GM12878 (cell line): ENCODE data around the gene TNFSF9. TPM values are rescaled to one million over a fixed set of nuclear protein-coding genes. Genes with fewer than 3 reads are reported as not detected.

Experiments used
- ATAC-seq: fragments of 200-7000 bp; cut with Tn5 transposase; 3 replicates; pipeline ENCODE4 v1.9.1; 2020; ENCODE audit warnings: mild to moderate bottlenecking, moderate library complexity
- BruUV-seq: library from RNA; stranded (reverse); fragments of 400-500 nt; replicated peaks from 2 replicates; lab custom pipeline; 2021; lab: Mats Ljungman, UMichigan
- CTCF ChIA-PET: fragments of 300-600 bp; sonication (Branson Sonifier 250); formaldehyde crosslinking; extraction: SDS; loops from one replicate; lab custom pipeline; 2021; ENCODE audit warnings: inconsistent platforms; lab: Yijun Ruan, JAX
- POLR2A ChIA-PET: fragments of 350-600 bp; formaldehyde crosslinking; extraction: SDS; loops from one replicate; lab custom pipeline; 2021; ENCODE audit warnings: inconsistent platforms; lab: Charles Lee
- RAD21 ChIA-PET: fragments of 300-600 bp; sonication (Branson Sonifier 250); formaldehyde crosslinking; loops from one replicate; lab custom pipeline; 2023; ENCODE audit warnings: antibody characterized with exemption; ENCODE audit not compliant: unreplicated experiment; lab: Charles Lee
- SMC1A ChIA-PET: fragments of 300-600 bp; sonication (Branson Sonifier 250); formaldehyde crosslinking; loops from one replicate; lab custom pipeline; 2023; ENCODE audit not compliant: unreplicated experiment, uncharacterized antibody; lab: Charles Lee
- DNase-seq: peaks from one replicate; pipeline ENCODE4 v3.0.0-alpha.2; 2011; ENCODE audit warnings: low read depth, low spot score
- FAIRE-seq: peaks from 3 replicates; lab custom pipeline; 2011; peaks lifted over from hg19 to GRCh38; lab: Jason Lieb, UNC
- H2AFZ ChIP-seq: 2 replicates; pipeline ENCODE4 v1.6.0; 2011; ENCODE audit warnings: low read depth, low read length, control low read depth; ENCODE audit not compliant: control insufficient read depth
- H3K27ac ChIP-seq: 2 replicates; pipeline ENCODE4 v1.5.1; 2011; ENCODE audit warnings: control low read depth; ENCODE audit not compliant: control insufficient read depth, insufficient read depth
- H3K27me3 ChIP-seq, 2 experiments: replicated peaks in 1 of 2; 2 replicates each; pipeline versions ENCODE4 v1.6.0 to v1.6.1; 2011; ENCODE audit warnings: low read length in 1 of 2; ENCODE audit not compliant: control insufficient read depth in 2 of 2, insufficient read depth in 2 of 2
- H3K36me3 ChIP-seq, 2 experiments: 2 replicates each; pipeline ENCODE4 v1.5.1; 2011; ENCODE audit warnings: low read length in 1 of 2; ENCODE audit not compliant: control insufficient read depth in 2 of 2, insufficient read depth in 2 of 2
- H3K4me1 ChIP-seq: 2 replicates; pipeline ENCODE4 v1.6.1; 2011; ENCODE audit warnings: mild to moderate bottlenecking, low read length, moderate library complexity, mixed read lengths; ENCODE audit not compliant: control insufficient read depth, insufficient read depth
- H3K4me2 ChIP-seq: 2 replicates; pipeline ENCODE4 v1.6.0; 2011; ENCODE audit warnings: control low read depth; ENCODE audit not compliant: control insufficient read depth, insufficient read depth
- H3K4me3 ChIP-seq: fragments of 200-600 bp; sonication (generic); 2 replicates; pipeline ENCODE4 v1.5.1; 2016
- H3K79me2 ChIP-seq: 2 replicates; pipeline ENCODE4 v1.6.0; 2011; ENCODE audit warnings: low read length; ENCODE audit not compliant: control insufficient read depth, insufficient read depth
- H3K9ac ChIP-seq: 2 replicates; pipeline ENCODE4 v1.8.0; 2011; ENCODE audit warnings: low read length, control low read depth, mixed read lengths; ENCODE audit not compliant: control insufficient read depth, insufficient read depth
- H3K9me3 ChIP-seq: replicated peaks from 3 replicates; pipeline ENCODE4 v1.5.1; 2011; ENCODE audit warnings: mild to moderate bottlenecking, low read length; ENCODE audit not compliant: control insufficient read depth, insufficient read depth
- H4K20me1 ChIP-seq: 2 replicates; pipeline ENCODE4 v1.6.0; 2011; ENCODE audit not compliant: control insufficient read depth, insufficient read depth
- CBX3 ChIP-seq: fragments of 200-600 bp; sonication (generic); IDR thresholded peaks from 2 replicates; pipeline ENCODE4 v1.6.1; 2016; ENCODE audit warnings: low read depth, borderline replicate concordance
- POLR2AphosphoS2 ChIP-seq: IDR thresholded peaks from 2 replicates; pipeline ENCODE4 v1.6.1; 2011; ENCODE audit warnings: low read depth, mild to moderate bottlenecking, low read length, improper control_type of control experiment, moderate library complexity
- SPI1 ChIP-seq: IDR thresholded peaks from 2 replicates; pipeline ENCODE4 v1.6.1; 2011; ENCODE audit warnings: low read depth, mild to moderate bottlenecking, low read length, moderate library complexity, borderline replicate concordance; ENCODE audit not compliant: insufficient read depth
- WGBS: methylation state at CpG from one replicate; pipeline ENCODE4 v1.1.6; 2016; ENCODE audit warnings: low lambda C conversion rate; ENCODE audit not compliant: insufficient replicate concordance, insufficient coverage; ENCODE audit errors: missing lambda C conversion rate; 5-methylcytosine and 5-hydroxymethylcytosine counted together
- in situ Hi-C: fragments of 300-500 bp; cut with MboI; formaldehyde crosslinking; loops from 9 replicates; pipeline ENCODE4 v1.14.3; 2018; ENCODE audit warnings: mixed read lengths
- intact Hi-C: fragments of 100-400 bp; cut with micrococcal nuclease; formaldehyde crosslinking; loops from one replicate; pipeline ENCODE4 v1.14.2; 2022; ENCODE audit not compliant: unreplicated experiment
- polyA plus RNA-seq, 11 experiments: library from polyadenylated mRNA; depleted of rRNA in 4 of 11; unstranded in 6 of 11; stranded (reverse) in 5 of 11; fragments of >200 nt; fragmentation: Nextera tagmentation in 4 of 11; fragmentation: Illumina TruSeq in 1 of 11; extraction: Ambion mirVana in 4 of 11; extraction: Trizol in 1 of 11; gene quantifications; 1 replicate in 1 of 11; 2 replicates in 10 of 11; pipeline versions ENCODE4 v1.2.1 to v1.2.3, GENCODE V29; 2011 to 2016; ENCODE audit warnings: inconsistent platforms in 2 of 11, missing spikeins in 2 of 11, low read depth in 1 of 11
- total RNA-seq, 4 experiments: library from RNA; depleted of rRNA in 3 of 4; stranded (reverse); fragments of >200 nt in 3 of 4; fragmentation: Illumina TruSeq in 1 of 4; extraction: Trizol in 1 of 4; gene quantifications; 2 replicates each; pipeline versions ENCODE4 v1.2.1 to v1.2.3, GENCODE V29; 2013 to 2021
- TF ChIP-seq, protein P1 (sequence below): IDR thresholded peaks from 2 replicates; pipeline ENCODE4 v1.6.1; 2012; ENCODE audit warnings: mild to moderate bottlenecking, low read depth, low read length

TNFSF9 gene
- total and polyA plus RNA-seq, 10 of the 15 experiments (the other 5 are each of a cell fraction or from before 2014, with no cell fraction given): 6.2 to 75.3 (median 22.1) TPM

DNA sequence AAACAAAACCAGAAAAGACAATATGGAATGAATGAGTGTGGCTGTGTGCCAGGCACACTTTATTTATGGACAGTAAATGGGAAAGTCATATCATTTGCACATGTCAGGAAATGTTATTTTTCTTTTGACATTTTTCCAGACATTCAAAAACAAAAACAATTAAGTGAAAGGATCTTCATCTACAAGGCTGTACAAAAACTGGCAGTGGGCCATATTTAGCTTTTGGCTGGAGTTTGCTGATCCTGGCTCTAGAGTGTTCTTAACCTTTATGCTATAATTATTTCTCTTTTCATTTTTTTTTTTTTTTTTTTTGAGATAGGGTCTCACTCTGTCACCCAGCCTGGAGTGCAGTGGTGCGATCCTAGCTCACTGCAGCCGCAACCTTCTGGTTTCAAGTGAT is 6.5 kb upstream of the TNFSF9 start:
- H3K9ac ChIP-seq: no peak overlapping the region
- 100% methylated on average over 2 of the region's 2 CpGs for WGBS
- H3K4me2 ChIP-seq: no peak overlapping the region
- no peak for FAIRE-seq
- RAD21 ChIA-PET: no interaction called here
- no peaks in the 10 kb centered on the region for H3K27me3 ChIP-seq
- DNase-seq: no peak
- SMC1A ChIA-PET: interaction anchor here (1.0 to 1.6 kb wide), 2 partner anchors 28 to 55 kb away, joined by 3 to 4 read pairs; no protein-coding TSS in a partner anchor
- H3K4me3 ChIP-seq: no peak overlapping the region
- no peak overlapping the region for H3K27ac ChIP-seq
- H2AFZ ChIP-seq: no peak overlapping the region
- intact Hi-C loops (no loop called here), in situ Hi-C loops (loop anchor here (5.0 to 10.0 kb wide), 2 partner anchors 68 to 1180 kb away; partner anchors contain the start of genes CD70 and FCER2)
- CTCF ChIA-PET: interaction anchor here (0.6 to 1.7 kb wide), 4 partner anchors 55 to 123 kb away, joined by 3 to 5 read pairs (median 4); no protein-coding TSS in a partner anchor
- no TSS peak for BruUV-seq
- H3K36me3 ChIP-seq: no peaks in the 10 kb centered on the region
- H3K79me2 ChIP-seq: peaks cover 4% of the 10 kb centered on the region
- no peak for TF ChIP-seq CBX3
- TF ChIP-seq POLR2AphosphoS2: no peak
- no peak for TF ChIP-seq SPI1
- TF ChIP-seq, protein P1, sequence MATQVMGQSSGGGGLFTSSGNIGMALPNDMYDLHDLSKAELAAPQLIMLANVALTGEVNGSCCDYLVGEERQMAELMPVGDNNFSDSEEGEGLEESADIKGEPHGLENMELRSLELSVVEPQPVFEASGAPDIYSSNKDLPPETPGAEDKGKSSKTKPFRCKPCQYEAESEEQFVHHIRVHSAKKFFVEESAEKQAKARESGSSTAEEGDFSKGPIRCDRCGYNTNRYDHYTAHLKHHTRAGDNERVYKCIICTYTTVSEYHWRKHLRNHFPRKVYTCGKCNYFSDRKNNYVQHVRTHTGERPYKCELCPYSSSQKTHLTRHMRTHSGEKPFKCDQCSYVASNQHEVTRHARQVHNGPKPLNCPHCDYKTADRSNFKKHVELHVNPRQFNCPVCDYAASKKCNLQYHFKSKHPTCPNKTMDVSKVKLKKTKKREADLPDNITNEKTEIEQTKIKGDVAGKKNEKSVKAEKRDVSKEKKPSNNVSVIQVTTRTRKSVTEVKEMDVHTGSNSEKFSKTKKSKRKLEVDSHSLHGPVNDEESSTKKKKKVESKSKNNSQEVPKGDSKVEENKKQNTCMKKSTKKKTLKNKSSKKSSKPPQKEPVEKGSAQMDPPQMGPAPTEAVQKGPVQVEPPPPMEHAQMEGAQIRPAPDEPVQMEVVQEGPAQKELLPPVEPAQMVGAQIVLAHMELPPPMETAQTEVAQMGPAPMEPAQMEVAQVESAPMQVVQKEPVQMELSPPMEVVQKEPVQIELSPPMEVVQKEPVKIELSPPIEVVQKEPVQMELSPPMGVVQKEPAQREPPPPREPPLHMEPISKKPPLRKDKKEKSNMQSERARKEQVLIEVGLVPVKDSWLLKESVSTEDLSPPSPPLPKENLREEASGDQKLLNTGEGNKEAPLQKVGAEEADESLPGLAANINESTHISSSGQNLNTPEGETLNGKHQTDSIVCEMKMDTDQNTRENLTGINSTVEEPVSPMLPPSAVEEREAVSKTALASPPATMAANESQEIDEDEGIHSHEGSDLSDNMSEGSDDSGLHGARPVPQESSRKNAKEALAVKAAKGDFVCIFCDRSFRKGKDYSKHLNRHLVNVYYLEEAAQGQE: no peak
- no peak for ATAC-seq
- POLR2A ChIA-PET: interaction anchor here (0.6 kb wide), 1 partner anchor 362 kb away, joined by 4 read pairs; no protein-coding TSS in a partner anchor
- peaks cover 52% of the 10 kb centered on the region for H3K4me1 ChIP-seq
- no peaks in the 10 kb centered on the region; the same call in 1 of the 3 replicates for H3K9me3 ChIP-seq
- no peaks in the 10 kb centered on the region for H4K20me1 ChIP-seq
